Fibroblast of villous mesenchyme (primary cell): ENCODE results near the gene ZNF581. TPM values are rescaled to one million over a fixed set of nuclear protein-coding genes. Genes with fewer than 3 reads are reported as not detected.

Source experiments
- DNase-seq: peaks from one replicate; pipeline ENCODE4 v3.0.0-alpha.2; 2010; ENCODE audit warnings: low read depth
- H3K4me3 ChIP-seq: 2 replicates; pipeline ENCODE4 v1.5.1; 2011; ENCODE audit warnings: low read depth, mild to moderate bottlenecking, low read length
- total RNA-seq: library from RNA; depleted of rRNA; stranded (reverse); fragments of >200 nt; gene quantifications from 2 replicates; pipeline ENCODE4 v1.2.3, GENCODE V29; 2012
- TF ChIP-seq, protein P1 (sequence below): IDR thresholded peaks from 2 replicates; pipeline ENCODE4 v1.5.1; 2012; ENCODE audit warnings: low read depth, mild to moderate bottlenecking, low read length; ENCODE audit not compliant: insufficient read depth

Gene ZNF581
- total RNA-seq, 1 donor = 13.0 TPM

DNA sequence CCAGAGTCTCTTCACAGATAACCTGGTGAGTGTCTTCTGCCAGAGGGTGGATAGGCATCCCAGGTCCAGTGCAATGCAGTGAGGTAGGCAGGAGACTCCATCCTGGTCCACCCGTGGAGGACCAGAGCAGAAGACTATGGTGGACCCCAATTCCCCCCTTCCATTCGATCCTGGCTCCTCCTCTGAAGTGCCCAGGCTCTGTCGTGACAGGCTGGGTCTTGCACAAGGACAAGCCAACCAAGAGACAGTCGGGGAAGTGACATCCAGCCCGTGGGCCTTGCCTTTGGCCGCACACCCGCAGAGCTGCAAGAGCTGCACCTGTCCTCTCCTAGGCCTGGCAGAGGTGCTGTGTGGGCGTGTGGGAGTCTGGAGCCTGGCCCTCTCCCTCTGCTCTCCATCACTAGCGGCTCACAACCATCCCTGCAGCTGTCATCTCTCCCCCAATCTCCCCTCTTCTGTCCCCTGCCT lies 22.2 kb upstream of the ZNF581 start:
- H3K4me3 ChIP-seq = no peak overlapping the region
- no peak for DNase-seq
- TF ChIP-seq, protein P1, sequence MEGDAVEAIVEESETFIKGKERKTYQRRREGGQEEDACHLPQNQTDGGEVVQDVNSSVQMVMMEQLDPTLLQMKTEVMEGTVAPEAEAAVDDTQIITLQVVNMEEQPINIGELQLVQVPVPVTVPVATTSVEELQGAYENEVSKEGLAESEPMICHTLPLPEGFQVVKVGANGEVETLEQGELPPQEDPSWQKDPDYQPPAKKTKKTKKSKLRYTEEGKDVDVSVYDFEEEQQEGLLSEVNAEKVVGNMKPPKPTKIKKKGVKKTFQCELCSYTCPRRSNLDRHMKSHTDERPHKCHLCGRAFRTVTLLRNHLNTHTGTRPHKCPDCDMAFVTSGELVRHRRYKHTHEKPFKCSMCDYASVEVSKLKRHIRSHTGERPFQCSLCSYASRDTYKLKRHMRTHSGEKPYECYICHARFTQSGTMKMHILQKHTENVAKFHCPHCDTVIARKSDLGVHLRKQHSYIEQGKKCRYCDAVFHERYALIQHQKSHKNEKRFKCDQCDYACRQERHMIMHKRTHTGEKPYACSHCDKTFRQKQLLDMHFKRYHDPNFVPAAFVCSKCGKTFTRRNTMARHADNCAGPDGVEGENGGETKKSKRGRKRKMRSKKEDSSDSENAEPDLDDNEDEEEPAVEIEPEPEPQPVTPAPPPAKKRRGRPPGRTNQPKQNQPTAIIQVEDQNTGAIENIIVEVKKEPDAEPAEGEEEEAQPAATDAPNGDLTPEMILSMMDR = no peak

DNA sequence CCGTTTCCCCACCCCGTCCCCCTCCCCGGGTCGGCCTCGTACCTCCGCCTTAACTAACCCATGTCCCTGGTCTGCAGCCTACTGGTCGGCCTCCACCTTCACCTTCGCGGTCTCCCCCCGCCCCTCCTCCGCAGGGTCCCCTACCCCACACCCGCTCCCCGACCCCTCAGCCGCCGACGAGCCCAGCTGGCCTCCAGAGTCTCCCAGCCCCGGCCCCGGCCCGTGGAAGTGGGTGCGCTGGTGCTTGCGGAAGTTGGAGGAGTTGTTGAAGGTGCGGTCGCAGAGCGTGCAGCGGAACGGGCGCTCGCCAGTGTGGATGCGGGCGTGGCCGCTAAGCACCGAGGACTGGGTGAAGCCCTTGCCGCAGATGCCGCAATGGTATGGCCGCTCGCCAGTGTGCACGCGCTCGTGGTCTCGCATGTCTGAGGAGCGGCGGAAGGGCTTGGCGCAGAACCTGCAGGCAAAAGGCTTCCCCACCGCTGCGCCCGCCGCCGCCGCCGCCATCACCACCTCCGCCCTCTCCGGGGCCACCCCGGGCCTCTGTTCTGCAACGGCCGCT lies 21.7 kb upstream of the ZNF581 start:
- TF ChIP-seq, protein P1 = no peak
- DNase-seq = no peak
- H3K4me3 ChIP-seq = no peak overlapping the region

DNA sequence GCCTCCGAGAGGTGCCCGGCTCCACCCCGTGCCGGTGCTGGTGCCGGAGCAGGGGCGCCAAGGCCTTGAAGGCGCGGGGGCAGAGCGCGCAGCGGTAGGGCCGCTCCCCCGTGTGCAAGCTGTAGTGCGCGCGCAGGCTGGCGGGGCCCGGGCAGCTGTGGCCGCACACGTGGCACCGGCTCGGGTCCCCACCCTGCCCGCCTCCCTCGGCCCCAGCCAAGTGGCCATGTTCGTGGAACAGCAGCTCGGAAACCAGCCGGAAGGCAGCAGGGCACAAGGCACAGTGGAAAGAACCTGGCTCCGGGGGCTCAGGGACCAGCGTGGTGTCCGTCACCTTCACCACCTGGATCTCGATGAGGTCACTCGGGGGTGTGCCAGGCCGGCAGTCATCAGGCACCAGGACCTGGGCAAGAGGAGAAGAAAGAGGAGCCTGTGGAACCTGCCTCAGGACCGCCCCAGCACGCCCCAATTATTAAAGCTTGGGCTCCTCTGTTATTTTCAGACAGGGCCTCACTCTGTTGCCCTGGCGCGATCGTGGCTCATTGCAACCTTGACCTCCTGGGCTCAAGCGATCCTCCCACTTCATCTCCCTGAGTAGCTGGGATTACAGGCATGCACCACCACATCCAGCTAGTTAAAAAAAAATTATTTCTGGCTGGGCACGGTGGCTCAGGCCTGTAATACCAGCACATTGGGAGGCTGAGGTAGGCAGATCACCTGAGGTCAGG lies 21.0 kb upstream of the ZNF581 start:
- no peak for DNase-seq
- TF ChIP-seq, protein P1 = no peak
- no peak overlapping the region for H3K4me3 ChIP-seq

DNA sequence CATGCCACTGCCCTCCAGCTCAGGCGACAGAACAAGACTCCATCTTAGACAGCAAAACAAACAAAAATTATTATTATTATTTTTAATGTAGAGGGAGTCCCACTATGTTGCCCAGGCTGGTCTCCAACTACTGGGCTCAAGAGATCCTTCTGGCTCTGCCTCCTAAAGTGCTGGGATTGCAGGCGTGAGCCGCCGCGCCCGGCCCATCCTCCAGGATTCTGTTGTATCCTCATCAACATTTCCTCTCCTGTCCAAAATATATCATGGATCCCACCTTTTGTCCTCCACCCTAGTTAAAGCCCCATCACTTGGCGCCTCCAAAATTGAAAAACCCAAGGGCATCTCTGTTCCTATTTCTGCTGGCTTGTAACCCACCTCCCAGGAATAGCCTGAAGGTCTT lies 20.3 kb upstream of the ZNF581 start:
- no peak for DNase-seq
- TF ChIP-seq, protein P1 = no peak
- no peak overlapping the region for H3K4me3 ChIP-seq

DNA sequence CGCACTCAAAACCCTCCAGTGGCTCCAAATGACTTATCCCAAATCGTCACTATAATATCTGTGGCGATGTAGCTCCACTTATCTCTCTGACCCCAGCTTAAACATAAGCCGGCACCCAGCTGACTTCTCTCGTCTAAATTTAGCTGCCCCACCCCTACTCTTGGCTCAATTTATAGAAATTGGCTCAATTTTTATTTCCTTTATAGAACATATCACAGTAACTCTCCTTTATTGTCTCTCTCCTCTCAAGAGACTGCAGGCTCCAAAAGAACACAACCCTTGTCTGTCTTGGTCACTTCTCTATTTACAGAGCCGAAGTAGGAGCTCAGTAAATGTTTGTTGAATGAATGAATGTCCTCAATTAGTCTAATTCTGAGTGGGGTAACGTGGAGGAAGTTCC lies 19.9 kb upstream of the ZNF581 start:
- TF ChIP-seq, protein P1 = no peak
- DNase-seq = no peak
- H3K4me3 ChIP-seq = peak overlapping the region; percentile 76

DNA sequence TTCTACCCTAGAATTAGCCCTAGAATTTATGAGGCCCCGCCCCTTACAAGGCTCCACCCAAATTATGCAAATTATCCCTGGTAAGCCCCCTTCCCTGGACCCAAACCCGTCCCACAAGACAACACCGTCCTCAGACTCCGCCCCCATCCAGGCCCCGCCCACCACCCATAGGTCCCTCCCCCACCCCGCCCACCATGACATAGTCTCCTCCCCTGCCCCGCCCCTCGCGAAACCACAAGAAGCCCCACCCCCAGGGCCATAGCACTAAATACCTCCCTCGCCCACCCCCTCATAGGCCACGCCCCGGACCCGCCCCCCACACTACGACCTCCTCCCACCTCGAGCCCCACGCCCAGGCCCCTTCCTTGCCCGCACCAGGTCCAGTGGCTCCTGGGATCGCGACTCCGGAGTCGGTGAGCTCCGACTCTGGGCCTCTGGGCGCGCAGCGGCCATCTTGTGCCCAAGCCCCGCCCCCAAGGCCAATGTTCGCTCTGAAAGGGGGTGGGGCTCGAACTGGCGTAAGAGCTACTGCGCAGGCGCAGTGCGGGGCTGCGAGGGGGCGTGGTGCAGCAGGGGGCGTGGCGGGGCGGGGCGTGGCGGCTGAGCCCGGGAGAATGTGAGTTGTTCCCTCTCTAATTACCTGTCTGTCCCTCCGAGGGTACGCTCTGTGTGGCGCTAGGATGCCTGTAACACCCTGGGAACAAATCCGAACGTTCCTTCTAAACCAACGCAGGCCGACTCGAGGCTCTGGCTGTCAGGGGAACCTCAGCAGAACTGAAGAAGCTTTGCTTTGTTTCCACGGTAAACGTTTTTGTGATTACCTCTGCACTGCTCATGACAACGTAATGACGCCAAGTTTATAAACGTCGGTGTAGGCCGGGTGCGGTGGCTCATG lies 19.1 kb upstream of the ZNF581 start, which contains the start of gene ZNF784:
Gene ZNF784, minus strand, starts transcription at position 458 of the 895 bp plus-strand sequence. Its CDS starts 5 bp downstream, at position 453.
- TF ChIP-seq, protein P1 = no peak
- peak; percentile 94 for DNase-seq
- peak within 1 kb of the TSS; percentile 76 for H3K4me3 ChIP-seq
